ENCODE data around the gene NUTF2. TPM values are rescaled to one million over a fixed set of nuclear protein-coding genes. Genes with fewer than 3 reads are reported as not detected.

NUTF2 gene
- total and polyA plus RNA-seq, 2 donors (not counting 1 experiment from before 2014, with no cell fraction given) = 127 to 310 TPM

- no peak for DNase-seq (ENCODE audit: low read depth in 2 of 2)
- Histone ChIP-seq H2AFZ (ENCODE audit: low read length) (no peak overlapping the region), H3K4me2 (ENCODE audit: extremely low read depth, insufficient read depth, low read length) (no peak overlapping the region), H4K20me1 (ENCODE audit: control insufficient read depth, extremely low read depth, insufficient read depth, low read length) (peaks cover 4% of the 10 kb centered on the region), H3K9me3 (ENCODE audit: control insufficient read depth, insufficient read depth, low read depth, low read length) (no peaks in the 10 kb centered on the region), H3K4me3 (replicated peaks in 1 of 4; ENCODE audit: control extremely low read depth in 1 of 4, insufficient read depth in 1 of 4, low read depth in 3 of 4, low read length in 4 of 4) (no peak overlapping the region), H3K27me3 (ENCODE audit: control insufficient read depth, insufficient read depth, low read length) (no peaks in the 10 kb centered on the region), H3K4me1 (ENCODE audit: control insufficient read depth, extremely low read depth, insufficient read depth, low read length) (peaks cover 6% of the 10 kb centered on the region), H3K27ac (ENCODE audit: insufficient read depth, low read length) (no peak overlapping the region), H3K9ac (ENCODE audit: insufficient read depth, low read length) (no peak overlapping the region), H3K79me2 (ENCODE audit: control insufficient read depth, insufficient read depth, low read length) (peaks cover 4% of the 10 kb centered on the region), H3K36me3 (ENCODE audit: control insufficient read depth, insufficient read depth, low read length) (peaks cover 61% of the 10 kb centered on the region)
- TF ChIP-seq CTCF (conservative IDR thresholded peaks at IDR 0.05 in 1 of 2, IDR thresholded peaks at IDR 0.05 in 1 of 2; ENCODE audit: low read depth in 1 of 2, low read length in 2 of 2) (no peak), EZH2 (IDR thresholded peaks at IDR 0.05; ENCODE audit: low read length, missing control alignments) (no peak)
Observed at GRCh38 chr16:67881621-67882161, 35.0 kb downstream of the NUTF2 start.

DNA sequence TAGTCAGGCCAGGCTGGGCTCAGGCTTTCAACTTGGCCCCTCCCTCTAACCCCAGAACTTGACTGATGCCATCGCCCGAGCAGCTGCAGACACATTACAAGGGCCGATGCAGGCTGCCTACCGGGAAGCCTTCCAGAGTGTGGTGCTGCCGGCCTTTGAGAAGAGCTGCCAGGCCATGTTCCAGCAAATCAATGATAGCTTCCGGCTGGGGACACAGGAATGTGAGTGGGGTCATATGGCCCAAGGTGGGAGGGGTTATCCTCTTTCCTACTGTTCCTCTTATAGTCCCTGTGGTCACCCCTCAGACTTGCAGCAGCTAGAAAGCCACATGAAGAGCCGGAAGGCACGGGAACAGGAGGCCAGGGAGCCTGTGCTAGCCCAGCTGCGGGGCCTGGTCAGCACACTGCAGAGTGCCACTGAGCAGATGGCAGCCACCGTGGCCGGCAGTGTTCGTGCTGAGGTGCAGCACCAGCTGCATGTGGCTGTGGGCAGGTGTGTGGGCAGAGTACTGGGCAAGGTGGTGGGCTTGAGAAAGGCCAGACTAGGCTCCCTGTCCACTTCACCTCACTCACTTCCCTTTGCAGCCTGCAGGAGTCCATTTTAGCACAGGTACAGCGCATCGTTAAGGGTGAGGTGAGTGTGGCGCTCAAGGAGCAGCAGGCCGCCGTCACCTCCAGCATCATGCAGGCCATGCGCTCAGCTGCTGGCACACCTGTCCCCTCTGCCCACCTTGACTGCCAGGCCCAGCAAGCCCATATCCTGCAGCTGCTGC, 35.8 kb downstream of the NUTF2 start:
- H3K4me3 ChIP-seq (replicated peaks in 1 of 4; ENCODE audit: control extremely low read depth in 1 of 4, insufficient read depth in 1 of 4, low read depth in 3 of 4, low read length in 4 of 4) = no peak overlapping the region
- H3K4me1 ChIP-seq (ENCODE audit: control insufficient read depth, extremely low read depth, insufficient read depth, low read length) = peaks cover 6% of the 10 kb centered on the region
- no peaks in the 10 kb centered on the region for H3K79me2 ChIP-seq (ENCODE audit: control insufficient read depth, insufficient read depth, low read length)
- no peak overlapping the region for H2AFZ ChIP-seq (ENCODE audit: low read length)
- no peaks in the 10 kb centered on the region for H3K9me3 ChIP-seq (ENCODE audit: control insufficient read depth, insufficient read depth, low read depth, low read length)
- no peaks in the 10 kb centered on the region for H3K27me3 ChIP-seq (ENCODE audit: control insufficient read depth, insufficient read depth, low read length)
- no peak overlapping the region for H3K4me2 ChIP-seq (ENCODE audit: extremely low read depth, insufficient read depth, low read length)
- peak in 1 of 2 donors; percentile 29 for DNase-seq (ENCODE audit: low read depth in 2 of 2)
- no peak overlapping the region for H3K9ac ChIP-seq (ENCODE audit: insufficient read depth, low read length)
- H3K36me3 ChIP-seq (ENCODE audit: control insufficient read depth, insufficient read depth, low read length) = peaks cover 52% of the 10 kb centered on the region
- TF ChIP-seq CTCF (conservative IDR thresholded peaks at IDR 0.05 in 1 of 2, IDR thresholded peaks at IDR 0.05 in 1 of 2; ENCODE audit: low read depth in 1 of 2, low read length in 2 of 2) (no peak), EZH2 (IDR thresholded peaks at IDR 0.05; ENCODE audit: low read length, missing control alignments) (no peak)
- H3K27ac ChIP-seq (ENCODE audit: insufficient read depth, low read length) = no peak overlapping the region
- H4K20me1 ChIP-seq (ENCODE audit: control insufficient read depth, extremely low read depth, insufficient read depth, low read length) = peaks cover 4% of the 10 kb centered on the region

DNA sequence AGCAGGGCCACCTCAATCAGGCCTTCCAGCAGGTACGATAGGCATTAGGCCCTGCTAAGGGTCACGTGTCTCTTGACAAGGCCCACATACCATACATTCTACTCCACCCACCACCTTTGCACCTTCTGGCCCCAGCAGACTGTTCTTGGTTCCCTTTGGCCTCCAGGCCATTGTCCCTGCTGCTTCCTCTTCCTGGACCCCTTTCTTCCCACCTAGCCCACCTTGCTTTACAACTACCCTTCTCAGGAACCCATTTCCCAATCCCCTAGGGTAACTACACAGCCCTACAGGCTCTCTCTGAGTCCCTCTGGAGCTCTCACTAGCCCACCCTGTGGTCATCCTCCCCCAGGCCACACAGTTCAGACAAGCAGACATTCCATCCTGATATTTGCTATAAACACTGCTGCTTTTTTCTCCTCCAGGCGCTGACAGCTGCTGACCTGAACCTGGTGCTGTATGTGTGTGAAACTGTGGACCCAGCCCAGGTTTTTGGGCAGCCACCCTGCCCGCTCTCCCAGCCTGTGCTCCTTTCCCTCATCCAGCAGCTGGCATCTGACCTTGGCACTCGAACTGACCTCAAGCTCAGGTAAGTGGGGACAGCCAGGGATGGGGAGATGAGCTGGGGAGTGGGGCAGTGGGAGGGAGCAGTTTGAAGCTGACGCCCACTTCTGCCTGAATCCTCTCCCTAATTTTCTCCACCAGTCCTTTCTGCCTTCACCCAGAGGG, 36.6 kb downstream of the NUTF2 start:
- Histone ChIP-seq H4K20me1 (ENCODE audit: control insufficient read depth, extremely low read depth, insufficient read depth, low read length) (peaks cover 4% of the 10 kb centered on the region), H3K4me2 (ENCODE audit: extremely low read depth, insufficient read depth, low read length) (no peak overlapping the region), H2AFZ (ENCODE audit: low read length) (no peak overlapping the region), H3K4me1 (ENCODE audit: control insufficient read depth, extremely low read depth, insufficient read depth, low read length) (peaks cover 6% of the 10 kb centered on the region), H3K27ac (ENCODE audit: insufficient read depth, low read length) (no peak overlapping the region), H3K4me3 (replicated peaks in 1 of 4; ENCODE audit: control extremely low read depth in 1 of 4, insufficient read depth in 1 of 4, low read depth in 3 of 4, low read length in 4 of 4) (no peak overlapping the region), H3K9me3 (ENCODE audit: control insufficient read depth, insufficient read depth, low read depth, low read length) (no peaks in the 10 kb centered on the region), H3K9ac (ENCODE audit: insufficient read depth, low read length) (no peak overlapping the region), H3K27me3 (ENCODE audit: control insufficient read depth, insufficient read depth, low read length) (no peaks in the 10 kb centered on the region), H3K36me3 (ENCODE audit: control insufficient read depth, insufficient read depth, low read length) (peaks cover 46% of the 10 kb centered on the region), H3K79me2 (ENCODE audit: control insufficient read depth, insufficient read depth, low read length) (no peaks in the 10 kb centered on the region)
- no peak for DNase-seq (ENCODE audit: low read depth in 2 of 2)
- TF ChIP-seq CTCF (conservative IDR thresholded peaks at IDR 0.05 in 1 of 2, IDR thresholded peaks at IDR 0.05 in 1 of 2; ENCODE audit: low read depth in 1 of 2, low read length in 2 of 2) (no peak), EZH2 (IDR thresholded peaks at IDR 0.05; ENCODE audit: low read length, missing control alignments) (no peak)

All from fibroblast of lung (primary cell).